Measurements from ENCODE around the gene PARD3.

- no peak for TF ChIP-seq CTCF (IDR thresholded peaks at IDR 0.05)
- TF ChIP-seq POLR2A (IDR thresholded peaks at IDR 0.05): no peak
- no peak for TF ChIP-seq POLR2AphosphoS5 (IDR thresholded peaks at IDR 0.05)
Observed at GRCh38 chr10:34715511-34716187, 99.4 kb downstream of the PARD3 start.
